NOMO-1 treated with dmso at 0.1 percent for 144 hours (cell line): ENCODE data around the gene FXN.
"Not testable (repeated sequence)": the region's sequence is repeated elsewhere in the genome, so short reads cannot be mapped to it uniquely, and the experiment has no call there.

Experiments
- DNase-seq: peaks from one replicate; lab custom pipeline; 2025; ENCODE audit not compliant: unreplicated experiment; lab: John Stamatoyannopoulos, UW

The FXN gene

GRCh38 chr9:69035438-69036308 lies at the start of gene FXN:
Gene FXN (plus strand): TSS chr9:69035752. CDS start chr9:69035783, 31 bp downstream.
- peak; percentile 30 for DNase-seq

- DNase-seq: not testable (repeated sequence)
These were observed 48.6 kb upstream of the FXN start for GRCh38 chr9:68986949-68987348.

- no peak for DNase-seq
These were observed 44.1 kb upstream of the FXN start for GRCh38 chr9:68991457-68991856.

- DNase-seq: no peak
These were observed 39.8 kb upstream of the FXN start for GRCh38 chr9:68995776-68996175.

- DNase-seq: no peak
These were observed 39.1 kb upstream of the FXN start for GRCh38 chr9:68996462-68996861.

- DNase-seq: no peak
These were observed 37.9 kb upstream of the FXN start for GRCh38 chr9:68997666-68998065.

- DNase-seq: no peak
These were observed 37.2 kb upstream of the FXN start for GRCh38 chr9:68998385-68998784.

GRCh38 chr9:68998812-68999211 lies 36.7 kb upstream of the FXN start:
- DNase-seq: no peak

- no peak for DNase-seq
These were observed 36.0 kb upstream of the FXN start for GRCh38 chr9:68999393-69000105.

- DNase-seq: no peak
These were observed 33.6 kb upstream of the FXN start for GRCh38 chr9:69001921-69002320.

- DNase-seq: no peak
These were observed 32.5 kb upstream of the FXN start for GRCh38 chr9:69003051-69003450.

GRCh38 chr9:69004836-69005235 lies 30.7 kb upstream of the FXN start:
- DNase-seq: no peak

- DNase-seq: no peak
These were observed 25.8 kb upstream of the FXN start for GRCh38 chr9:69009708-69010107.

GRCh38 chr9:69012696-69013381 lies 22.7 kb upstream of the FXN start:
- DNase-seq: no peak

- DNase-seq: no peak
These were observed 22.2 kb upstream of the FXN start for GRCh38 chr9:69013382-69013727.

GRCh38 chr9:69014013-69014412 lies 21.5 kb upstream of the FXN start, which contains the start of gene PRKACG:
Gene PRKACG (minus strand): TSS chr9:69014113. CDS start chr9:69014092, 21 bp downstream.
- DNase-seq: no peak

GRCh38 chr9:69016191-69017096 lies 19.1 kb upstream of the FXN start:
- DNase-seq: no peak

- DNase-seq: no peak
These were observed 16.8 kb upstream of the FXN start for GRCh38 chr9:69018737-69019136.

- no peak for DNase-seq
These were observed 15.7 kb upstream of the FXN start for GRCh38 chr9:69019808-69020207.

GRCh38 chr9:69020301-69021145 lies 15.0 kb upstream of the FXN start:
- no peak for DNase-seq
